HG02759 (cell line): ENCODE results near the gene THAP9.
"Not testable (repeated sequence)": the region's sequence is repeated elsewhere in the genome, so short reads cannot be mapped to it uniquely, and the experiment has no call there.

Experiments
- ATAC-seq: cut with Tn5 transposase; IDR thresholded peaks from one replicate; pipeline ENCODE4 v1.9.1; 2021; ENCODE audit warnings: mild to moderate bottlenecking, moderate library complexity; ENCODE audit not compliant: unreplicated experiment

THAP9 gene, protein sequence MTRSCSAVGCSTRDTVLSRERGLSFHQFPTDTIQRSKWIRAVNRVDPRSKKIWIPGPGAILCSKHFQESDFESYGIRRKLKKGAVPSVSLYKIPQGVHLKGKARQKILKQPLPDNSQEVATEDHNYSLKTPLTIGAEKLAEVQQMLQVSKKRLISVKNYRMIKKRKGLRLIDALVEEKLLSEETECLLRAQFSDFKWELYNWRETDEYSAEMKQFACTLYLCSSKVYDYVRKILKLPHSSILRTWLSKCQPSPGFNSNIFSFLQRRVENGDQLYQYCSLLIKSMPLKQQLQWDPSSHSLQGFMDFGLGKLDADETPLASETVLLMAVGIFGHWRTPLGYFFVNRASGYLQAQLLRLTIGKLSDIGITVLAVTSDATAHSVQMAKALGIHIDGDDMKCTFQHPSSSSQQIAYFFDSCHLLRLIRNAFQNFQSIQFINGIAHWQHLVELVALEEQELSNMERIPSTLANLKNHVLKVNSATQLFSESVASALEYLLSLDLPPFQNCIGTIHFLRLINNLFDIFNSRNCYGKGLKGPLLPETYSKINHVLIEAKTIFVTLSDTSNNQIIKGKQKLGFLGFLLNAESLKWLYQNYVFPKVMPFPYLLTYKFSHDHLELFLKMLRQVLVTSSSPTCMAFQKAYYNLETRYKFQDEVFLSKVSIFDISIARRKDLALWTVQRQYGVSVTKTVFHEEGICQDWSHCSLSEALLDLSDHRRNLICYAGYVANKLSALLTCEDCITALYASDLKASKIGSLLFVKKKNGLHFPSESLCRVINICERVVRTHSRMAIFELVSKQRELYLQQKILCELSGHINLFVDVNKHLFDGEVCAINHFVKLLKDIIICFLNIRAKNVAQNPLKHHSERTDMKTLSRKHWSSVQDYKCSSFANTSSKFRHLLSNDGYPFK

GRCh38 chr4:82900411-82901182 lies at the start of gene THAP9:
TSS of gene THAP9 (plus strand) at chr4:82900735. CDS start at chr4:82900803, 68 bp downstream.
- peak; percentile 92 for ATAC-seq

- no peak for ATAC-seq
These were observed 49.2 kb upstream of the THAP9 start for GRCh38 chr4:82851318-82851717.

DNA sequence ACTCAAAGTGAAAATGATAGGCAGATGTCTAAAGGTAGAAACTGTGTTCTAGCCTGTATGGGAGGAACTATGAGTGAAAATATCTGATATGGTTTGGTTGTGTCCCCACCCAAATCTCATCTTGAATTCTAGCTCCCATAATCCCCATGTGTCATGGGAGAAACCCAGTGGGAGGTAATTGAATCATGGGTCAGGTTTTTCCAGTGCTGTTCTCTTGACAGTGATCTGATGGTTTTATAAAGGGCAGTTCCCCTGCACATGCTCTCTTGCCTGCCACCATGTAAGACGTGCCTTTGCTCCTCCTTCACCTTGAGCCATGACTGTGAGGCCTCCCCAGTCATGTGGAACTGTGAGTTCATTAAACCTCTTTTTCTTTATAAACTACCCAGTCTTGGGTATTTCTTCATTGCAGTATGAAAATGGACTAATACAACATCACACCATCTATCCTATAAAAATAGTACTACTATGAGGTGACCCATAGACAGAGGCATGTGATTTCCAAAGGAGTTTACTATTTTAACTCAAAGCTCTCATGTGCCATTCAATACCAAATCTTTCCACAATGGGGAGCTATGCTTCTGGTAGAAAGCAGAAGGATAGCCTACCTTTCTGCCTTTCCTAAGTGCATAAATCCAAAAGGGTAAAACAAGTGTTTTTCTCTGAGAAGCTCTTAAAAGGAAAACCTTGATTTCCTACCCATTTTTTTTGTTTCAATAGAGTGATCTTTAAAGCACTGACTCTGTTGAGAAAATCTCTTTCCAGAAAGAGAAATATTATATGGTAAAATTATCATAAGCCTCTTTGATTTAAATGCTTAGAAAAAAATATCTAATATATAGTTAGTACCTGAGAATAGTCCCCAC lies 48.4 kb upstream of the THAP9 start:
- ATAC-seq: no peak

- no peak for ATAC-seq
These were observed 47.7 kb upstream of the THAP9 start for GRCh38 chr4:82852751-82853285.

- ATAC-seq: not testable (repeated sequence)
These were observed 40.0 kb upstream of the THAP9 start for GRCh38 chr4:82860487-82860886.

GRCh38 chr4:82861529-82861928 lies 39.0 kb upstream of the THAP9 start:
- no peak for ATAC-seq

GRCh38 chr4:82864336-82864979 lies 36.1 kb upstream of the THAP9 start:
- ATAC-seq: no peak

DNA sequence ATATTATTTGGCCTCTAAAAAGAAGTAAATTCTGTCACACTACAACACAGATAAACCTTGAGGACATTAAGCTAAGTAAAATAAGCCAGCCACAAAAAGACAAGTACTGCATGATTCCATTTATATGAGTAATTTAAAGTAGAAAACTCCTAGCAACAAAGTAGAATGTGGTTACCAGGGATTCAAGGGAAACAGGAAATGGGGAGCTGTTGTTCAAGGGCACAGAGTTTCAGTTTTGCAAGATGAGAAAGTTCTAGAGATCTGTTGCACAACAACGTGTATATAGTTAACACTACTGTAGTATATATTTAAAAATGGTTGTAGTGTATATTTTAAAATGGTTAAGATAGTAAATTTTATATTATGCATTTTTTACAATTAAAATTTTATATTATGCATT lies 34.9 kb upstream of the THAP9 start:
- ATAC-seq: no peak

DNA sequence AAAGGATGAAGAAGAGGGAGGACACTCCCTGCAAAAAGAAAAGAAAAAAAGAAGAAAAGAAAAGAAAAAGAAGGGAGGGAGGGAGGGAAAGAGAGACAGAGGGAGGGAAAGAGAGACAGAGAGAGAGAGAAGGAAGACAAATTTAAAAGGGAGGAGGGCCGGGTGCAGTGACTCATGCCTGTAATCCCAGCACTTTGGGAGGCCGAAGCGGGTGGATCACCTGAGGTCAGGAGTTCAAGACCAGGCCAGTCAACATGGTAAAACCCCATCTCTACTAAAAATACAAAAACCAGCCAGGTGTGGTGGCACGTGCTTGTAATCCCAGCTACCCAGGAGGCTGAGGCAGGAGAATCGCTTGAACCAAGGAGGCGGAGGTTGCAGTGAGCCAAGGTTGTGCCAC lies 34.5 kb upstream of the THAP9 start:
- ATAC-seq: not testable (repeated sequence)

- no peak for ATAC-seq
These were observed 33.7 kb upstream of the THAP9 start for GRCh38 chr4:82866706-82867385.

DNA sequence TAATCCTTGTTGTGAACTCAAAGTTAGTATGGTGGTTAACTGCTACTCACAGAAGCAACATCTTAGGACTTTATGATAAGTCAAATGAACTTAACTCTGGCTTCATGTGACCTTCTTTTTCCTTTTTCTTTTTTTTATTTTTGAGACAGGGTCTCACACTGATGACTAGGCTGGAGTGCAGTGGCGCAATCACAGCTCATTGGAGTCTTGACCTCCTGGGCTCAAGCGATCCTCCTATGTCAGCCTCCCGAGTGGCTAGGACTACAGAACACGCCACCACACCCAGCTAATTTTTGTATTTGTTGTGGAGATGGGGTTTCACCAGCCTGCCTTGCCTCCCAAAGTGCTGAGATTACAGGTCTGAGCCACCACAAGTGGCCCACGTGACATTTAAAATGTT lies 32.0 kb upstream of the THAP9 start:
- ATAC-seq: no peak

DNA sequence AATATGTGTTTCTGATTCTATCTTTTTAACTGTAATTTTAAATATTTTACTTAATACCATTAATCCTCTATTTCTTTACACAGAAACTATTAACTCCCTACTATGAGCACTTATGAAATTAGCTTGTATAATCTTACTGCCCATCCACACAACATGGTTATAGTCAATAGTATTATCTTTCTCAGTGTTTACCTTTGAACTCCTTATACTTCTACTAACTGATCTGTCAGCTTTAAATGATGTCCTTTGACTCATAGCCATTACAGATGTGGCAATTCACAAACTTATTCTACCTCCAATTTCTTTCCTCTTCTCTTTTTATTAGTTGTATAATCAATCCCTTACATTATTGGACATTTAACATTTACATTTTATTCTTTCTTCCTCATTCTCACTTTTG lies 15.1 kb upstream of the THAP9 start:
- ATAC-seq: no peak

- ATAC-seq: no peak
These were observed 14.2 kb upstream of the THAP9 start for GRCh38 chr4:82886147-82886942.

DNA sequence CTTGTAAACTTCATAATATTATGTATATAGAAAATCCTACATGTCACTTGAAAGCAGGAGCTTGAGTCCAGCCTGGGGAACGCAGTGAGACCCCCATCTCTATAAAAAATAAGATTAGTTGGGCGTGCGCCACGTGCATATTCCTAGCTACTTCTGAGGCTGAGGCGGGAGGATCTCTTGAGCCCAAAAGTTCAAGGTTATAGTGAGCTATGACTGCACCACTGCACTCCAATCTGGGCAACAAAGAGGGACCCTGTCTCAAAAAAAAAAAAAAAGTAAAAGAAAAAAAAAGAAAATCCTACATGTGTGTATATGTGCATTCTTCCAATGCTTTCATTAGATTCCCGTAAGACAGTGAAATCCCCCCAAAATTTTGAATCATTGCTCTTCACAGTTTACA lies 11.2 kb upstream of the THAP9 start:
- no peak for ATAC-seq

DNA sequence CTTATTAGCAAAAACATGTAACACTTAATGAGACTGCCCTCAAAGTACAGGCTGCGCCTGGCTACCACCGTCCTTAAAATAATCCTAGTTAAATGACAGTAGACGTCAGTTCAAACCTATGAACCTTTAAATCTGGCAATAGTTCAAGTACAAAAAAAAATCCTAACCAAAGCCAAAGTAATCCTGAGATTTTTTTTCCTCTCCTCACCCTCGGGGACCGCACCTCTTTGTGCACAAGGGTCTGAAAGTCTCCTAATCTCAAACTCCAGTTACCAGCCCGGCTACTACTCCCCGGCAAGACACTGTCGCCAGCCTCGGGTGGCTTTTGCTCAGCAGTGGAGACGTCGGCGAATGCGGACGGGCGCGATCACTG lies 10.0 kb upstream of the THAP9 start:
- no peak for ATAC-seq

DNA sequence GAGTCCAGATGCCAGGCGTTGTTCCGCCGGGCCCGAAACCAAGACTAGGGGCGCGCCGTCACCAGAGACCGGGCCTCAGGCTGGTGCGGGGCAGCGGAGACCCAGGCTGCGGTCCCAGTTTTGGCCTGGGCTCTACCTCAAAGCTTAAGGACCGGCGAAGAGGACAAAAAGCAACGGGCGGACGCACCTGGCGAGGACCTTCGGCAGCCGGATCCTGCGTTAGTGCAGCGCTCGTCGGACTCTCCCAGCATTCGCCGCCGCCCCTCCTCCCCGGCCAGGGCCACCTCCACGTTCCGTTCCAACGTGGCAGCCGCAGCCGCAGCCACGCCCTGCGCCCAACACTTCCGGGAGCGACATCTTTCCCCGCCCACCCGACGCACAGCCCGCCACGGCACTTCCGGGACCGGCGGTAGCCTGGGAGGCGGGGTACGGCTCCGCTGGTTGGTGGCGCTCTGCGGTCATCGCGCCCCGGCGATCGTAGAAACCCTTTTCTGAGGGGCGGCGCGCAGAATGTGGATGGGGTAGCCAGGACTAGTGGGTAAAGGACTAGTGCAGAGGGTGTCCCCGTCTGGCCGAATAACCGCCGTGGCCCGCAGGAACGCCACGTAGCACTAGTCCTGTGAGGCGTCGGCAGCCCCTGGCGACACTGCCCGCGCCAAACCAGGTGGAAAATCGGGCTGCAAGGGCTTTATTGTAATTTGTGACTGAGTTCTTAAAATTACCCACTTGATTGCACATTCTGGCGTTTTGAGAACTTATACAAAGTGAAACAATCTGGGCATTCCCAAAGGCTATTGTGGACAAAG lies 9.4 kb upstream of the THAP9 start, which contains the start of gene SEC31A:
SEC31A (minus strand) TSS at position 253 of the 806 bp plus-strand sequence. CDS start 9,217 bp downstream, outside the sequence.
- peak; percentile 96 for ATAC-seq
